ENCODE data around the gene BGLAP.

The BGLAP gene

DNA sequence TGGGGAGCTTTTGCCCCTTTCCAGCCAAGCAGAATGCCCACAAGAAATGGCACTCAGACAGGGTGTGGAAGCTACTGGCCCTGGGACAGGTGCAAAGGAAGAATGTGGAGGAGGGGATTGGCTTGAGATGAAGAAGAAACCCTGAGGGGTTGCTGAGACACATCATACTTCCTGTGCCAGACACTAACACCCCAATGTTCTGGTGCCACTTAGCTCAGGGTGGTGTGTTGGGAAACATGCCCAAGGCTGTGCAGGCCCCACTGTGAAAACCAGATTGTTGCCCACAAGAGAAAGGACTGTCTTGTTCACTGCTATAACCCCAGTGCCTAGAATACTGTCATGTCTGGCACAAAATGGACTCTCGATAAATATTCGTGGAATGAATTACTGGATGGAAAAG, 15.7 kb downstream of the BGLAP start:
- no peak for TF ChIP-seq POLR2AphosphoS5 (IDR thresholded peaks at IDR 0.05; ENCODE audit: low read depth, low read length)
- TF ChIP-seq FOXP2 (optimal IDR thresholded peaks at IDR 0.05; ENCODE audit: borderline replicate concordance, extremely low read depth, extremely low read length, insufficient read depth) = no peak
- TF ChIP-seq TAF1 (IDR thresholded peaks at IDR 0.05; ENCODE audit: borderline replicate concordance, insufficient read depth, low read length) = no peak
- TF ChIP-seq SIN3A (IDR thresholded peaks at IDR 0.05; ENCODE audit: borderline replicate concordance, insufficient read depth, low read length) = no peak
- TF ChIP-seq, protein P1, sequence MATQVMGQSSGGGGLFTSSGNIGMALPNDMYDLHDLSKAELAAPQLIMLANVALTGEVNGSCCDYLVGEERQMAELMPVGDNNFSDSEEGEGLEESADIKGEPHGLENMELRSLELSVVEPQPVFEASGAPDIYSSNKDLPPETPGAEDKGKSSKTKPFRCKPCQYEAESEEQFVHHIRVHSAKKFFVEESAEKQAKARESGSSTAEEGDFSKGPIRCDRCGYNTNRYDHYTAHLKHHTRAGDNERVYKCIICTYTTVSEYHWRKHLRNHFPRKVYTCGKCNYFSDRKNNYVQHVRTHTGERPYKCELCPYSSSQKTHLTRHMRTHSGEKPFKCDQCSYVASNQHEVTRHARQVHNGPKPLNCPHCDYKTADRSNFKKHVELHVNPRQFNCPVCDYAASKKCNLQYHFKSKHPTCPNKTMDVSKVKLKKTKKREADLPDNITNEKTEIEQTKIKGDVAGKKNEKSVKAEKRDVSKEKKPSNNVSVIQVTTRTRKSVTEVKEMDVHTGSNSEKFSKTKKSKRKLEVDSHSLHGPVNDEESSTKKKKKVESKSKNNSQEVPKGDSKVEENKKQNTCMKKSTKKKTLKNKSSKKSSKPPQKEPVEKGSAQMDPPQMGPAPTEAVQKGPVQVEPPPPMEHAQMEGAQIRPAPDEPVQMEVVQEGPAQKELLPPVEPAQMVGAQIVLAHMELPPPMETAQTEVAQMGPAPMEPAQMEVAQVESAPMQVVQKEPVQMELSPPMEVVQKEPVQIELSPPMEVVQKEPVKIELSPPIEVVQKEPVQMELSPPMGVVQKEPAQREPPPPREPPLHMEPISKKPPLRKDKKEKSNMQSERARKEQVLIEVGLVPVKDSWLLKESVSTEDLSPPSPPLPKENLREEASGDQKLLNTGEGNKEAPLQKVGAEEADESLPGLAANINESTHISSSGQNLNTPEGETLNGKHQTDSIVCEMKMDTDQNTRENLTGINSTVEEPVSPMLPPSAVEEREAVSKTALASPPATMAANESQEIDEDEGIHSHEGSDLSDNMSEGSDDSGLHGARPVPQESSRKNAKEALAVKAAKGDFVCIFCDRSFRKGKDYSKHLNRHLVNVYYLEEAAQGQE (IDR thresholded peaks at IDR 0.05; ENCODE audit: insufficient read depth in 1 of 2, low read depth in 2 of 2, low read length in 2 of 2) = no peak

DNA sequence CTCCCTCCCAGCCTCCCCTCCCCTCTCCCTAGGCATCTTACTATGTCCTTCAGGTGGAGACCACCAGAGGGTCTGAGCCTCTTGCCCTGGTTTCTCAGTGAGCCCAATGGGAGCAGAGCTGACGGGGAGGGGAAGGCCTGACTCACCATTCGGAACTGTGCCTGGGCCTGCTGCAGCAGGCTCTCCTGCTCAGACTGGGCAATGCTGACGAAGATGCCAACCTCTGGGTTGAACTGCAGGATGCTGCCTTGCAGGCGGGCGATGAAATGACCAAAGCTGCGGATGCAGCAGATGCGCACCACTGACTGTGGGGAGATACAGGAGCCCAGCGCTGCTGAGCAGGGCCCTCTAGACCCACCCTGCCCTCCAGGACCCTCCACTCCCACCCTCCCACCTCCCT, 16.9 kb downstream of the BGLAP start:
- TF ChIP-seq FOXP2 (optimal IDR thresholded peaks at IDR 0.05; ENCODE audit: borderline replicate concordance, extremely low read depth, extremely low read length, insufficient read depth) = no peak
- TF ChIP-seq, protein P1 (IDR thresholded peaks at IDR 0.05; ENCODE audit: insufficient read depth in 1 of 2, low read depth in 2 of 2, low read length in 2 of 2) = no peak
- no peak for TF ChIP-seq TAF1 (IDR thresholded peaks at IDR 0.05; ENCODE audit: borderline replicate concordance, insufficient read depth, low read length)
- no peak for TF ChIP-seq POLR2AphosphoS5 (IDR thresholded peaks at IDR 0.05; ENCODE audit: low read depth, low read length)
- no peak for TF ChIP-seq SIN3A (IDR thresholded peaks at IDR 0.05; ENCODE audit: borderline replicate concordance, insufficient read depth, low read length)

GRCh38 chr1:156259805-156260204, 17.8 kb downstream of the BGLAP start:
- no peak for TF ChIP-seq SIN3A (IDR thresholded peaks at IDR 0.05; ENCODE audit: borderline replicate concordance, insufficient read depth, low read length)
- TF ChIP-seq, protein P1 (IDR thresholded peaks at IDR 0.05; ENCODE audit: insufficient read depth in 1 of 2, low read depth in 2 of 2, low read length in 2 of 2) = no peak
- TF ChIP-seq FOXP2 (optimal IDR thresholded peaks at IDR 0.05; ENCODE audit: borderline replicate concordance, extremely low read depth, extremely low read length, insufficient read depth) = no peak
- no peak for TF ChIP-seq TAF1 (IDR thresholded peaks at IDR 0.05; ENCODE audit: borderline replicate concordance, insufficient read depth, low read length)
- TF ChIP-seq POLR2AphosphoS5 (IDR thresholded peaks at IDR 0.05; ENCODE audit: low read depth, low read length) = no peak

- TF ChIP-seq, protein P1 (IDR thresholded peaks at IDR 0.05; ENCODE audit: insufficient read depth in 1 of 2, low read depth in 2 of 2, low read length in 2 of 2) = no peak
- TF ChIP-seq FOXP2 (optimal IDR thresholded peaks at IDR 0.05; ENCODE audit: borderline replicate concordance, extremely low read depth, extremely low read length, insufficient read depth) (no peak), TAF1 (IDR thresholded peaks at IDR 0.05; ENCODE audit: borderline replicate concordance, insufficient read depth, low read length) (no peak), POLR2AphosphoS5 (IDR thresholded peaks at IDR 0.05; ENCODE audit: low read depth, low read length) (no peak), SIN3A (IDR thresholded peaks at IDR 0.05; ENCODE audit: borderline replicate concordance, insufficient read depth, low read length) (no peak)
These were observed 18.9 kb downstream of the BGLAP start for GRCh38 chr1:156260896-156261295.
